ENCODE data around the gene ZNF317. TPM values are rescaled to one million over a fixed set of nuclear protein-coding genes. Genes with fewer than 3 reads are reported as not detected.
A peak's percentile ranks its signal among the peaks of the same experiment; 100 is the strongest.

Gene ZNF317
- total and polyA plus RNA-seq, 11 donors: 8.4 to 21.6 (median 13.5) TPM

DNA sequence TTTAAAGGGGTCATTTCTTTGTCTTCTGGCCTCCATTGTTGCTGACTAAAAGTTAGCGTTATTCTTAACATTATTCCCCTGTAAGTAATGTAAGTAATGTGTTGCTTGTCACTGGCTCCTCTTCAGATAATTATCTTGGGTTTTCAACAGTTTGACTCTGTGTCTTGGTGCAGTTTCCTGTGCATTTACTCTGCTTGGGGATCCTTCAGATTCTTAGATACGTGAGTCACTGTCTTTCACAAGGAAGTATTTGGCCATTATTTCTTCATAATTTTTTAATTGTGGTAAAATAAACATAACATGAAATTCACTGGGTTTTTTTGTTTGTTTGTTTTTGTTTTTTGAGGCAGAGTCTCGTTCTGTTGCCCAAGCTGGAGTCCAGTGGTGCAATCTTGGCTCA lies 25.1 kb downstream of the ZNF317 start:
- no peak overlapping the region for H3K27ac ChIP-seq
- no peak overlapping the region for H3K4me3 ChIP-seq
- TF ChIP-seq POLR2A (IDR thresholded peaks at IDR 0.05): no peak
- TF ChIP-seq, protein P1, sequence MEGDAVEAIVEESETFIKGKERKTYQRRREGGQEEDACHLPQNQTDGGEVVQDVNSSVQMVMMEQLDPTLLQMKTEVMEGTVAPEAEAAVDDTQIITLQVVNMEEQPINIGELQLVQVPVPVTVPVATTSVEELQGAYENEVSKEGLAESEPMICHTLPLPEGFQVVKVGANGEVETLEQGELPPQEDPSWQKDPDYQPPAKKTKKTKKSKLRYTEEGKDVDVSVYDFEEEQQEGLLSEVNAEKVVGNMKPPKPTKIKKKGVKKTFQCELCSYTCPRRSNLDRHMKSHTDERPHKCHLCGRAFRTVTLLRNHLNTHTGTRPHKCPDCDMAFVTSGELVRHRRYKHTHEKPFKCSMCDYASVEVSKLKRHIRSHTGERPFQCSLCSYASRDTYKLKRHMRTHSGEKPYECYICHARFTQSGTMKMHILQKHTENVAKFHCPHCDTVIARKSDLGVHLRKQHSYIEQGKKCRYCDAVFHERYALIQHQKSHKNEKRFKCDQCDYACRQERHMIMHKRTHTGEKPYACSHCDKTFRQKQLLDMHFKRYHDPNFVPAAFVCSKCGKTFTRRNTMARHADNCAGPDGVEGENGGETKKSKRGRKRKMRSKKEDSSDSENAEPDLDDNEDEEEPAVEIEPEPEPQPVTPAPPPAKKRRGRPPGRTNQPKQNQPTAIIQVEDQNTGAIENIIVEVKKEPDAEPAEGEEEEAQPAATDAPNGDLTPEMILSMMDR (IDR thresholded peaks at IDR 0.05): no peak
- H3K27me3 ChIP-seq: no peaks in the 10 kb centered on the region
- DNase-seq (no peak), ATAC-seq (no peak)
- WGBS, 4 donors: 88 to 97% (median 94%) methylated on average over 3 of the region's 3 CpGs
- H3K4me1 ChIP-seq: peaks cover 0 to 4% (median 0%) of the 10 kb centered on the region in 12 donors
- peaks cover 0 to 18% (median 3%) of the 10 kb centered on the region in 12 donors for H3K9me3 ChIP-seq
- intact Hi-C loops (cut with DNase I): no loop called here
- peaks cover 10 to 70% (median 44%) of the 10 kb centered on the region in 9 donors for H3K36me3 ChIP-seq

GRCh38 chr19:9166846-9167245 lies 26.6 kb downstream of the ZNF317 start:
- no peaks in the 10 kb centered on the region for H3K27me3 ChIP-seq
- H3K4me1 ChIP-seq: peaks cover 0 to 8% (median 0%) of the 10 kb centered on the region in 12 donors
- peak overlapping the region in 1 of 12 donors; percentile 68 for H3K27ac ChIP-seq
- intact Hi-C loops (cut with DNase I): no loop called here
- H3K4me3 ChIP-seq: no peak overlapping the region
- DNase-seq (no peak), ATAC-seq (no peak)
- WGBS, 4 donors: 67 to 94% (median 91%) methylated on average over 4 of the region's 4 CpGs
- peaks cover 0 to 3% (median 0%) of the 10 kb centered on the region in 12 donors for H3K9me3 ChIP-seq
- TF ChIP-seq, protein P1 (IDR thresholded peaks at IDR 0.05): no peak
- peaks cover 0 to 54% (median 28%) of the 10 kb centered on the region in 9 donors for H3K36me3 ChIP-seq

DNA sequence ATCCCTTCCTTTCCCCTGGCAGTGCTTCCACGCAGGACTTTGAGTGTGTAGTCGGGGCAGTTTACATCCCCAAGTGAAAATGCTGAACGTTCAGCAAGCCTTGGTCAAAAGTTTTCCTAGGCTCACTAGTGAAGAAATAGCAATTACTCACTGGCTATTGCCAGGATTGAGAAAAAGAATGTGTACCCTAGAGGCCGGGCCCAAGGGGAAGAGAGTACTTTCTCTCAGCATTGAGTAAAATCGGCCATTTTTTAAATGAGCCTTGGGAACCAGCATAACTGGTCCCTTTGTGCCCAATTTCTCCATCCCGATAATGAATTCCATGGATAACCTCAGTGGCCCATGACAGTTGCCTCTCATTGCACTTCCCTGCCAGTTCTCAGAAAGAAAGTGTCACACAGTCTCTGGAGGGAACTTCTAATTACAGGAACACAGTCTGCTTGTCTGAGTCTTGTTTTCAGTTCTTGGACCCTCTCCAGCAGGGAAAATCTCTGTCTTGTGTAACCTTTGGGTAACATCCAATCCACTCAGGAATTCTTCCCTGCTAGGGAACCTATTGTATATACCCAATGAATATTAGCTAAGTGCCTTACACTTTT lies 31.3 kb downstream of the ZNF317 start:
- ATAC-seq (no peak), DNase-seq (no peak)
- TF ChIP-seq POLR2A (IDR thresholded peaks at IDR 0.05): no peak
- TF ChIP-seq, protein P1 (IDR thresholded peaks at IDR 0.05): no peak
- peaks cover 0 to 8% (median 0%) of the 10 kb centered on the region in 9 donors for H3K36me3 ChIP-seq
- H3K9me3 ChIP-seq: no peaks in the 10 kb centered on the region
- H3K4me1 ChIP-seq: peaks cover 0 to 8% (median 0%) of the 10 kb centered on the region in 12 donors
- intact Hi-C loops (cut with DNase I): no loop called here
- peak overlapping the region in 1 of 12 donors; percentile 27 for H3K27ac ChIP-seq
- 78 to 88% (median 83%) methylated on average over 6 of the region's 6 CpGs for WGBS, 4 donors
- H3K27me3 ChIP-seq: no peaks in the 10 kb centered on the region
- no peak overlapping the region for H3K4me3 ChIP-seq

DNA sequence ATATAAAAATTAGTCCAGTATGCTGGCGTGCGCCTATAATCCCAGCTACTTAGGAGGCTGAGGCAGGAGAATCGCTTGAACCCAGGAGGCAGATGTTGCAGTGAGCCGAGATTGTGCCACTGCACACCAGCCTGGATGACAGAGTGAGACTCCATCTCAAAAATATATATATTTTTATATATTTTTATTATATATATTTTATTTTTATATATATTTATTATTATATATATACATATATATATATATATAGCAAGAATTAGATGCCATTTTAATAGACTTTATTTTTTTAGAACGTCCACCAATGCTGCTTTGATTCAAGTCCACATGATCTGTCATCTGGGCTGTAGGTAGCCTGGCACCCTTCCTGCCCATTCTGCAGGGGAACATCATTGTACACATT lies 35.1 kb downstream of the ZNF317 start:
- WGBS, 4 donors: 89 to 92% (median 90%) methylated on average over 5 of the region's 5 CpGs
- DNase-seq (no peak), ATAC-seq (no peak)
- Histone ChIP-seq H3K27me3 (peaks cover 0 to 3% (median 0%) of the 10 kb centered on the region in 9 donors), H3K9me3 (no peaks in the 10 kb centered on the region), H3K4me1 (peaks cover 0 to 4% (median 0%) of the 10 kb centered on the region in 12 donors), H3K36me3 (no peaks in the 10 kb centered on the region), H3K27ac (no peak overlapping the region), H3K4me3 (no peak overlapping the region)
- TF ChIP-seq, protein P1 (IDR thresholded peaks at IDR 0.05): no peak
- TF ChIP-seq POLR2A (IDR thresholded peaks at IDR 0.05): no peak
- intact Hi-C loops (cut with DNase I): no loop called here
